Neural progenitor cell (in vitro differentiated cells): Measurements from ENCODE around the gene ZNF133. TPM values are rescaled to one million over a fixed set of nuclear protein-coding genes. Genes with fewer than 3 reads are reported as not detected.

ENCODE experiments used
- DNase-seq: peaks from one replicate; pipeline ENCODE4 v3.0.0-alpha.2; 2016; ENCODE audit warnings: low spot score
- H2AFZ ChIP-seq: fragments of 200-600 bp; sonication (generic); replicated peaks from 2 replicates; pipeline ENCODE4 v1.6.1; 2016; ENCODE audit warnings: antibody characterized with exemption
- H3F3A ChIP-seq: fragments of 200-600 bp; sonication (generic); 2 replicates; pipeline ENCODE4 v1.6.1; 2016; ENCODE audit warnings: antibody characterized with exemption, low read depth
- H3K27ac ChIP-seq: fragments of 200-600 bp; sonication (generic); 2 replicates; pipeline ENCODE4 v1.5.1; 2016; ENCODE audit warnings: mild to moderate bottlenecking
- H3K27me3 ChIP-seq: fragments of 200-600 bp; sonication (generic); 2 replicates; pipeline ENCODE4 v1.6.1; 2016; ENCODE audit warnings: mild to moderate bottlenecking, moderate library complexity
- H3K36me3 ChIP-seq: fragments of 200-600 bp; sonication (generic); 2 replicates; pipeline ENCODE4 v1.5.1; 2016
- H3K4me1 ChIP-seq: fragments of 200-600 bp; sonication (generic); 2 replicates; pipeline ENCODE4 v1.6.1; 2016; ENCODE audit warnings: mixed run types
- H3K4me2 ChIP-seq: fragments of 200-600 bp; sonication (generic); 2 replicates; pipeline ENCODE4 v1.6.1; 2016
- H3K4me3 ChIP-seq: fragments of 200-600 bp; sonication (generic); 2 replicates; pipeline ENCODE4 v1.5.1; 2016
- H3K79me2 ChIP-seq: fragments of 200-600 bp; sonication (generic); 2 replicates; pipeline ENCODE4 v1.6.1; 2016; ENCODE audit warnings: low read depth
- H3K9ac ChIP-seq: fragments of 200-600 bp; sonication (generic); 2 replicates; pipeline ENCODE4 v1.6.1; 2016
- H3K9me3 ChIP-seq: fragments of 200-600 bp; sonication (generic); 2 replicates; pipeline ENCODE4 v1.5.1; 2016; ENCODE audit warnings: low read depth
- H4K20me1 ChIP-seq: fragments of 200-600 bp; sonication (generic); 2 replicates; pipeline ENCODE4 v1.6.1; 2016; ENCODE audit warnings: low read depth
- H3K27ac Mint-ChIP-seq: 3 replicates; pipeline ENCODE4 v1.8.0; 2021; ENCODE audit warnings: mixed read lengths
- H3K27me3 Mint-ChIP-seq: 2 replicates; pipeline ENCODE4 v1.8.0; 2022; ENCODE audit warnings: low read depth, mild to moderate bottlenecking, inconsistent platforms, moderate library complexity, mixed read lengths; ENCODE audit not compliant: insufficient read depth
- H3K36me3 Mint-ChIP-seq: 3 replicates; pipeline ENCODE4 v1.8.0; 2021; ENCODE audit warnings: mixed read lengths
- H3K4me1 Mint-ChIP-seq: 3 replicates; pipeline ENCODE4 v1.8.0; 2021; ENCODE audit warnings: mixed read lengths
- H3K4me3 Mint-ChIP-seq: 3 replicates; pipeline ENCODE4 v1.8.0; 2021; ENCODE audit warnings: mild to moderate bottlenecking, moderate library complexity, mixed read lengths
- H3K9me3 Mint-ChIP-seq: 3 replicates; pipeline ENCODE4 v1.8.0; 2020; ENCODE audit warnings: mixed read lengths
- CTCF ChIP-seq: fragments of 200-600 bp; sonication (generic); IDR thresholded peaks from 2 replicates; pipeline ENCODE4 v1.5.1; 2017; ENCODE audit warnings: antibody characterized with exemption, mild to moderate bottlenecking
- EZH2 ChIP-seq: fragments of 200-600 bp; sonication (generic); IDR thresholded peaks from 2 replicates; pipeline ENCODE4 v1.6.1; 2017; ENCODE audit warnings: antibody characterized with exemption, mild to moderate bottlenecking, moderate library complexity
- EZH2phosphoT487 ChIP-seq: fragments of 200-600 bp; sonication (generic); IDR thresholded peaks from 2 replicates; pipeline ENCODE4 v1.6.1; 2017; ENCODE audit warnings: antibody characterized with exemption
- total RNA-seq: library from RNA; depleted of rRNA; stranded (reverse); fragments of >200 nt; gene quantifications from 2 replicates; pipeline ENCODE4 v1.2.3, GENCODE V29; 2015; ENCODE audit warnings: low replicate concordance

ZNF133 gene
- total RNA-seq, 1 donor from 2014 or later, result 24.8 TPM

- Mint-ChIP-seq H3K36me3 (peaks cover 14% of the 10 kb centered on the region), H3K4me1 (no peaks in the 10 kb centered on the region), H3K27ac (no peak overlapping the region), H3K4me3 (no peak overlapping the region), H3K9me3 (no peaks in the 10 kb centered on the region), H3K27me3 (no peaks in the 10 kb centered on the region)
- Histone ChIP-seq H3K27me3 (no peaks in the 10 kb centered on the region), H3K36me3 (no peaks in the 10 kb centered on the region), H2AFZ (no peak overlapping the region), H3K4me2 (no peak overlapping the region), H3K9me3 (no peaks in the 10 kb centered on the region), H3K9ac (no peak overlapping the region), H3F3A (no peaks in the 10 kb centered on the region), H3K4me1 (no peaks in the 10 kb centered on the region), H3K27ac (no peak overlapping the region), H4K20me1 (no peaks in the 10 kb centered on the region), H3K79me2 (no peaks in the 10 kb centered on the region), H3K4me3 (no peak overlapping the region)
- no peak for TF ChIP-seq EZH2phosphoT487
- TF ChIP-seq CTCF, result no peak
- no peak for TF ChIP-seq EZH2
- no peak for DNase-seq
These were observed 26.6 kb downstream of the ZNF133 start for GRCh38 chr20:18314786-18315406.

GRCh38 chr20:18316166-18316565, 27.8 kb downstream of the ZNF133 start:
- no peaks in the 10 kb centered on the region for H3K27me3 Mint-ChIP-seq
- no peaks in the 10 kb centered on the region for H3K4me1 Mint-ChIP-seq
- Histone ChIP-seq H3K4me3 (no peak overlapping the region), H3K27me3 (no peaks in the 10 kb centered on the region), H3K9ac (no peak overlapping the region), H3K4me1 (no peaks in the 10 kb centered on the region), H2AFZ (no peak overlapping the region), H3K9me3 (no peaks in the 10 kb centered on the region), H3K79me2 (no peaks in the 10 kb centered on the region), H3K36me3 (no peaks in the 10 kb centered on the region), H3K27ac (no peak overlapping the region), H3F3A (no peaks in the 10 kb centered on the region), H4K20me1 (no peaks in the 10 kb centered on the region), H3K4me2 (no peak overlapping the region)
- peaks cover 14% of the 10 kb centered on the region for H3K36me3 Mint-ChIP-seq
- no peak overlapping the region for H3K4me3 Mint-ChIP-seq
- no peak overlapping the region for H3K27ac Mint-ChIP-seq
- TF ChIP-seq CTCF, result no peak
- TF ChIP-seq EZH2phosphoT487, result no peak
- TF ChIP-seq EZH2, result no peak
- no peaks in the 10 kb centered on the region for H3K9me3 Mint-ChIP-seq
- DNase-seq, result no peak

- Mint-ChIP-seq H3K36me3 (peaks cover 8% of the 10 kb centered on the region), H3K9me3 (peaks cover under 1% of the 10 kb centered on the region), H3K27ac (no peak overlapping the region), H3K4me3 (no peak overlapping the region), H3K4me1 (peaks cover 10% of the 10 kb centered on the region), H3K27me3 (peaks cover 3% of the 10 kb centered on the region)
- Histone ChIP-seq H4K20me1 (no peaks in the 10 kb centered on the region), H3K9ac (no peak overlapping the region), H3F3A (peaks cover 29% of the 10 kb centered on the region), H3K27ac (no peak overlapping the region), H2AFZ (no peak overlapping the region), H3K4me1 (peaks cover 28% of the 10 kb centered on the region), H3K9me3 (no peaks in the 10 kb centered on the region), H3K27me3 (no peaks in the 10 kb centered on the region), H3K36me3 (no peaks in the 10 kb centered on the region), H3K79me2 (no peaks in the 10 kb centered on the region), H3K4me3 (no peak overlapping the region), H3K4me2 (no peak overlapping the region)
- DNase-seq, result no peak
- TF ChIP-seq EZH2 (no peak), CTCF (no peak), EZH2phosphoT487 (no peak)
These were observed 33.0 kb downstream of the ZNF133 start for GRCh38 chr20:18321316-18321715.
